HG03159 (cell line): ENCODE data around the gene CERS6.
"Not testable (repeated sequence)": the region's sequence is repeated elsewhere in the genome, so short reads cannot be mapped to it uniquely, and the experiment has no call there.

Experiments used
- ATAC-seq: cut with Tn5 transposase; IDR thresholded peaks from one replicate; pipeline ENCODE4 v1.9.1; 2021; ENCODE audit warnings: mild to moderate bottlenecking, moderate library complexity; ENCODE audit not compliant: unreplicated experiment

The CERS6 gene

DNA sequence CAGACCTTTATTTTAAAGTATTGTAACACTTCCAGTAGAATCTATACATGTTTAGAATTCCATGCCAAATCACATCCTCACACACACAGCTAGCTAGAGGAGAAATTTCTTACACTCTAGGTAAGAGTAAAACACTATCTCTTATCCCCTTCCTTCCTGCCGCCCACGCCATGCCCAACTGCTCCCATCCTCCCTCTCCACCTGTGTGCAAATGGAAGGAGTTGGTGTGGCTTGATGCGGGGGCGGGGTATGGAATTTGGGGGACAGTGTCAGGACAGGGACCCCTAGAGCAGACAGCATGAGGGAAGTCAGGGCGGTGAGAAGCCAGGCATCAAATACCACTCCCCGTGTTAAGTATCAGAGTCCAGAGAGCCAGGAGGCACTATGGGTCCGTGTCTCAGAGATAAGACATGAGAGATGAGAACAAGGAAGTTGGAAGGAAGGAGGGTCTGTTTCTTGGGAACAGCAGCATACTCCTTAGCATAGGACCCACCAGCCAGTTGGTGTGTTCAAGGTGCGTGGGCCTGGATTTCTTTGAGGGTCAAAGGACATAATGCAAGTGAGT lies 297.8 kb downstream of the CERS6 start:
- no peak for ATAC-seq

DNA sequence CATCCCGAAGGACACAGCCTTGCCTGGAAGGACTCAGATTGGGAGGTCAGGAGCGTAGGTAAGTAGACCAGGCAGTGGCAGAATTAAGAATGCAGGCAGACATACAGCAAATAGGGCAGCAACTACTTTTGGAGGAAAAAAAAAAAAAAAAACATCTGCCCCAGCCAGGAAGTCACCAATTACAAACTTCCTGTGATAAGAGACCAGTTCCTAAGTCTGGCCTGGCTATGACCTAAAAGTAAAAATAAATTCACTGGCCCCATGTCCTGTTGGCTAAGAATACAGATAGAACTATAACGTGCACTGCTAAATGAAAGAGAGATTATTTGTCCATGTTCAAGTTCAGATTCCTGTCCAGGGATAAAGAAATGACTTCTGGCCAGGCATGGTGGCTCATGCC lies 301.2 kb downstream of the CERS6 start:
- no peak for ATAC-seq

- ATAC-seq, result peak; percentile 68
Measured at GRCh38 chr2:168758970-168759820, 303.1 kb downstream of the CERS6 start.

DNA sequence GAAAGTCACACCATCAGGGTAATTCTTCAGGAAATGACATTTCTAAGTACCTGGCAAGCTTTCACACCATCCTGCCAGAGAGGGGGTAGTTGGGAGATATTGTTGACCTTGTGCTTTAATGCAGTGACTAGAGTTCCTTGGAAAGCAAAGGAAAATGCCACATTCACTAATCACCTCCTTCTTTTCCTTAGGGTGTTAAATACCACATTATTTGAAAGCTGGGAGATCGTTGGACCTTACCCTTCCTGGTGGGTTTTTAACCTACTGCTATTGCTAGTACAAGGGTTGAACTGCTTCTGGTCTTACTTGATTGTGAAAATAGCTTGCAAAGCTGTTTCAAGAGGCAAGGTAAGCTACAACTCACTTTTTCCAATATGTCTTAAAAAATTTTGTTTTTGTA lies 309.3 kb downstream of the CERS6 start:
- no peak for ATAC-seq

GRCh38 chr2:168766600-168766999 lies 310.5 kb downstream of the CERS6 start:
- no peak for ATAC-seq

DNA sequence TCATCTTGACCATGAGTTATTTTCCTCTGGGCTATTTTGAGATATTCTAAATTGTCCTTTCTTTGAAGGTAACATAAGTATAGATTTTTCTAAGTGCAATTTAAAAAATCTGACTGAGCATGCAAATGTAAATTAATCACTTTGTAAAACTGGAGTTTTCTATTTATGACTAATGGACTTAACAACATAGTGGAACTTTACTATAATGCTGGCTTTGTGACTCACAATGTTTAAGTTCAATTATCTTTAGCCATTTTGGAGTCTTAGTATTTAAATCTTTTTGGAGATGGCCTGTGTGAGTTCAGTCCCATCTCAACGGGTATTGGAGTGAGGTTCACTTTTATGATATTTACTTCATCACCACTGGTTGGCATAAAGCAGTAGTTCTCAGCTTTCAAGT lies 311.2 kb downstream of the CERS6 start:
- ATAC-seq, result no peak

GRCh38 chr2:168768357-168768756 lies 312.3 kb downstream of the CERS6 start:
- ATAC-seq, result not testable (repeated sequence)

DNA sequence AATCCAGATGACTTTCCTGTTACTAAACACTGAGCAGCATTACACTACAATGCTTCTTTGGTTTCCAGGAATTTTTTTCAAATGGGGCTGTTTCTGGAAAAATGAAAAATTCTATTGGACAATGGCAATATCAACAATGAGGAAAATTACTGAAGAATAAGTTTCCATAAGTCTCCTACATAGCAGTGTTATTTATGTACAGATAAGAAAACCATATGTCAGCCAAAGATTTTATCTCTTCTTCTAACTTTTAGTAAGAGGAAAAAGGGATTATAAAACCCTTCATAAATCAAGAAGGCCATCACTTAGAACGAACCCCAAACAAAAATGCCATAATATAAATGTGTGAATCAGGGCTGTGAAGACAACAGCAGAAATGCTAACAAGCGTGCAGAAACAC lies 314.7 kb downstream of the CERS6 start:
- no peak for ATAC-seq

GRCh38 chr2:168772704-168773103 lies 316.6 kb downstream of the CERS6 start:
- no peak for ATAC-seq

- ATAC-seq, result no peak
Measured at GRCh38 chr2:168773128-168773527, 317.1 kb downstream of the CERS6 start.

GRCh38 chr2:168773719-168774521 lies 317.8 kb downstream of the CERS6 start:
- ATAC-seq, result peak; percentile 71

- ATAC-seq, result no peak
Measured at GRCh38 chr2:168775837-168776236, 319.8 kb downstream of the CERS6 start.

GRCh38 chr2:168780669-168781071 lies 324.6 kb downstream of the CERS6 start:
- no peak for ATAC-seq

GRCh38 chr2:168781191-168781817 lies 325.2 kb downstream of the CERS6 start:
- ATAC-seq, result no peak

GRCh38 chr2:168782271-168782670 lies 326.2 kb downstream of the CERS6 start:
- no peak for ATAC-seq

DNA sequence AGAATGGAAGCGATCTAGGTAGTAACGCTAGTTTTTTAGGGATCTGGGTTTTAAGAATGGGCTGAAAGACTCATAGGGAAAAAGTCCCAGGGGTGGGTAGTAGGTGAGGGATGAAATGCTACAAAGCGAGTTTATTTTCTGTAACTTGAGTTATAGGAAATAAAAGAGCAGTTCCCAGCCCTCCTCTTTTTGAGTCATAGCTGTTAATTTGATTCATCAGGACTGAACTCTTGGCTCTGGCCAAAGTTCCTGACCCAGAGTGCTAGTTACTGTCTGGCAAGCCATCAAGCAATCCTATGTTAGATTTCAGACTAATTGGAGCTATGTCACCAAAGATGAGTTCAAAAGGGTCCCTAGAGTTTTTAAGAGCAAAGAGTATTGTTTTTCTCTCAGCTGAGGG lies 328.9 kb downstream of the CERS6 start:
- ATAC-seq, result no peak

DNA sequence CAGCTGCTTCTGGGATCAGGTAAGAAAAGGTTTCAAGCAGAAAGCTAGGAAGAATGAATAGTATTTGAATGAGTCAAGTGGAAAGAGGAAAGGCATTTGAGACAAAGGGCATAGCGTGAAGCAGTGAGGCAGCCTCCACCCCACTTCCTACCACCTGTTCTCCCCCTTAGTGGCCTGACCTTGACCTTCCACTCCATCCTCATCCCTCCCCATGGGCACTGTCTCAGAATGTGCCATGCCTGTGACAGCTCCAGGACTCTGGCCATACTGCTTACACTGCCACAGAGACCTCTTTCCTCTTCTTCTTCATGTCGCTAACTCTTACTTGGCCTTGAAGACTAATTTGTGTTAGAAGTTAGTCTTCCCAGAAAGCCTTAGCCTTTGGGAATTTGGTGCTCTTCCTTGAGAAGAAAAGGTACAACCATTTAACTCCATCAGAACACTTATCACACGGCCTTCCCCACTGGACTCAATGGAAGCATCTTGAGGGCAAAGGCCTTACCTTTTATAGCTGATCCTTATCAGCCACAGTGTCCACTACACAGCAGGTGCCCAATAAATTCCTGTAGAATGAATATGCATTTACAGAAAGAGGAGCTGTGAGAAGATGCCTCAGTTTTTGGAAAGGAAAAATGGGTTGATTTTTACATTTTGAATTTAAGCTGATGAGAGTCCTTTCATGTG lies 331.2 kb downstream of the CERS6 start:
- no peak for ATAC-seq

GRCh38 chr2:168787782-168788376 lies 331.8 kb downstream of the CERS6 start:
- no peak for ATAC-seq

DNA sequence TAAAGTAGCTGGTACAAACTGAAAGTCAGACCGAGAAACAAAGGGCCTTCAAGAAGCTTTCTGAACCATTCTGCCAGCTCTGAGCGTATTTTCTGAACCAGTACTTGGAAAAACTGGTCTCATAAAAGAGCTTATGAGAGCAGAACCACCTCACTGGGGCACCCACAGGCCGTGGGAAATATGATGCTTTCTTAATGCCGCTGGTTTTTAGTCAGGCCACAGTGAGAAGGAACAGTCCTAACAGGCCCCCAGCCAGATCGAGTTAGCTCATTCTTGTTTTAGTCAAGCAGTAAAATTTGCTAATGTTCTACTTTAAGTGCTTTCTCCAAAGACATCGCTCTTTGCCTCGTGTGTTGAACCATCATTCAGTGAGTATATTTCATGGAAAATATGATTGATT lies 333.7 kb downstream of the CERS6 start:
- no peak for ATAC-seq

GRCh38 chr2:168790226-168790902 lies 334.3 kb downstream of the CERS6 start:
- ATAC-seq, result no peak
